ENCODE results near the gene GNG12. TPM values are rescaled to one million over a fixed set of nuclear protein-coding genes. Genes with fewer than 3 reads are reported as not detected.

Gene GNG12
- total RNA-seq, 1 experiment from 2014 or later: 14.3 TPM

- no peak overlapping the region for H3K4me2 ChIP-seq (ENCODE audit: insufficient read depth, insufficient read length, low read length)
- no peak overlapping the region for H3K4me3 Mint-ChIP-seq
Measured at GRCh38 chr1:67743072-67743725, 90.1 kb downstream of the GNG12 start.

More at GRCh38 chr1:67743072-67743725, 90.1 kb downstream of the GNG12 start:
- no peak overlapping the region for H2BK12ac ChIP-seq (ENCODE audit: insufficient read length, low read depth, low read length)
- no peak overlapping the region for H3T11ph ChIP-seq (ENCODE audit: low read length)
- DNase-seq: no peak
- H3K79me1 ChIP-seq (ENCODE audit: insufficient read depth, low read depth, low read length, poor library complexity, severe bottlenecking): no peaks in the 10 kb centered on the region
- no peak overlapping the region for H3K27ac ChIP-seq (ENCODE audit: insufficient read length, low read depth, low read length)
- TF ChIP-seq, protein P1, sequence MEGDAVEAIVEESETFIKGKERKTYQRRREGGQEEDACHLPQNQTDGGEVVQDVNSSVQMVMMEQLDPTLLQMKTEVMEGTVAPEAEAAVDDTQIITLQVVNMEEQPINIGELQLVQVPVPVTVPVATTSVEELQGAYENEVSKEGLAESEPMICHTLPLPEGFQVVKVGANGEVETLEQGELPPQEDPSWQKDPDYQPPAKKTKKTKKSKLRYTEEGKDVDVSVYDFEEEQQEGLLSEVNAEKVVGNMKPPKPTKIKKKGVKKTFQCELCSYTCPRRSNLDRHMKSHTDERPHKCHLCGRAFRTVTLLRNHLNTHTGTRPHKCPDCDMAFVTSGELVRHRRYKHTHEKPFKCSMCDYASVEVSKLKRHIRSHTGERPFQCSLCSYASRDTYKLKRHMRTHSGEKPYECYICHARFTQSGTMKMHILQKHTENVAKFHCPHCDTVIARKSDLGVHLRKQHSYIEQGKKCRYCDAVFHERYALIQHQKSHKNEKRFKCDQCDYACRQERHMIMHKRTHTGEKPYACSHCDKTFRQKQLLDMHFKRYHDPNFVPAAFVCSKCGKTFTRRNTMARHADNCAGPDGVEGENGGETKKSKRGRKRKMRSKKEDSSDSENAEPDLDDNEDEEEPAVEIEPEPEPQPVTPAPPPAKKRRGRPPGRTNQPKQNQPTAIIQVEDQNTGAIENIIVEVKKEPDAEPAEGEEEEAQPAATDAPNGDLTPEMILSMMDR (conservative IDR thresholded peaks at IDR 0.05): no peak
- H4K20me1 ChIP-seq (ENCODE audit: control insufficient read depth, insufficient read depth, insufficient read length): no peaks in the 10 kb centered on the region
- H2AFZ ChIP-seq (ENCODE audit: low read length): no peak overlapping the region
- H3K9me3 ChIP-seq (ENCODE audit: control insufficient read depth, low read depth, low read length): no peaks in the 10 kb centered on the region
- H2BK120ac ChIP-seq (ENCODE audit: low read depth, low read length, poor library complexity, severe bottlenecking): no peak overlapping the region
- H3K14ac ChIP-seq (ENCODE audit: insufficient read depth, low read length): no peak overlapping the region
- no peaks in the 10 kb centered on the region for H3K9me3 Mint-ChIP-seq
- no peaks in the 10 kb centered on the region for H3K36me3 Mint-ChIP-seq (ENCODE audit: insufficient read depth in 1 of 3, low read depth in 3 of 3)
- no peaks in the 10 kb centered on the region for H3K79me2 ChIP-seq (ENCODE audit: insufficient read depth, low read length)
- no peak overlapping the region for H2BK5ac ChIP-seq (ENCODE audit: insufficient read length, low read length)
- H2BK15ac ChIP-seq (ENCODE audit: low read depth, low read length): no peak overlapping the region
- no peak overlapping the region for H4K8ac ChIP-seq (replicated peaks; ENCODE audit: insufficient read length, low read depth, low read length)
- peak overlapping the region in 1 of 3 experiments; percentile 34; a peak in 2 of 7 replicates for H3K27ac Mint-ChIP-seq
- H4K5ac ChIP-seq (ENCODE audit: insufficient read length, low read depth, low read length): no peak overlapping the region
- no peak overlapping the region for H3K18ac ChIP-seq (ENCODE audit: insufficient read length, low read depth, low read length)
- no peaks in the 10 kb centered on the region for H3K27me3 ChIP-seq (ENCODE audit: insufficient read depth, low read length)
- no peaks in the 10 kb centered on the region for H3K23me2 ChIP-seq (ENCODE audit: insufficient read length, low read depth, low read length, poor library complexity, severe bottlenecking)
- no peak overlapping the region for H2AK5ac ChIP-seq (ENCODE audit: insufficient read length, low read length)
- no peak overlapping the region for H3K4ac ChIP-seq (ENCODE audit: low read depth, low read length)
- H3K4me1 Mint-ChIP-seq: peaks cover 38 to 57% of the 10 kb centered on the region in 2 experiments
- H3K27me3 Mint-ChIP-seq (ENCODE audit: low read depth): no peaks in the 10 kb centered on the region
- H2BK20ac ChIP-seq (ENCODE audit: low read depth, low read length, poor library complexity, severe bottlenecking): no peak overlapping the region
- H3K56ac ChIP-seq (ENCODE audit: insufficient read length, low read depth, low read length): no peak overlapping the region
- peaks cover 9% of the 10 kb centered on the region for H3K4me1 ChIP-seq (ENCODE audit: insufficient read depth, low read length)
- no CpG with 5 or more reads among the region's 3 CpGs for WGBS (ENCODE audit: extremely low coverage, insufficient read length, low lambda C conversion rate)
- no peak overlapping the region for H4K91ac ChIP-seq (ENCODE audit: insufficient read length, low read depth, low read length)
- H3K23ac ChIP-seq (ENCODE audit: insufficient read length, low read depth, low read length): no peak overlapping the region
- no peak overlapping the region for H3K9ac ChIP-seq (ENCODE audit: extremely low read depth, insufficient read length, low read length)

All from H9 (cell line).